Astrocyte (in vitro differentiated cells and primary cell): Measurements from ENCODE around the gene THOC2. TPM values are rescaled to one million over a fixed set of nuclear protein-coding genes. Genes with fewer than 3 reads are reported as not detected.
A peak's percentile ranks its signal among the peaks of the same experiment; 100 is the strongest.

Experiments
- DNase-seq: peaks from one replicate; pipeline ENCODE4 v3.0.0-alpha.2; 2010; ENCODE audit warnings: low read depth
- FAIRE-seq: peaks from 2 replicates; lab custom pipeline; 2011; peaks lifted over from hg19 to GRCh38; lab: Jason Lieb, UNC
- H2AFZ ChIP-seq: 2 replicates; pipeline ENCODE4 v1.6.0; 2012; ENCODE audit warnings: low read depth, low read length, inconsistent platforms
- H3K27ac ChIP-seq: 2 replicates; pipeline ENCODE4 v1.5.1; 2011; ENCODE audit warnings: low read depth, low read length, inconsistent platforms
- H3K27me3 ChIP-seq: 2 replicates; pipeline ENCODE4 v1.6.0; 2011; ENCODE audit warnings: low read length, inconsistent platforms; ENCODE audit not compliant: insufficient read depth
- H3K36me3 ChIP-seq: 2 replicates; pipeline ENCODE4 v1.5.1; 2011; ENCODE audit warnings: low read length, inconsistent platforms; ENCODE audit not compliant: insufficient read depth
- H3K4me1 ChIP-seq: 2 replicates; pipeline ENCODE4 v1.5.1; 2011; ENCODE audit warnings: low read length, inconsistent platforms; ENCODE audit not compliant: insufficient read depth
- H3K4me2 ChIP-seq: 2 replicates; pipeline ENCODE4 v1.6.0; 2012; ENCODE audit warnings: low read length, inconsistent platforms
- H3K4me3 ChIP-seq: 2 replicates; pipeline ENCODE4 v1.5.1; 2011; ENCODE audit warnings: low read depth, mild to moderate bottlenecking, low read length, inconsistent platforms; ENCODE audit not compliant: insufficient read depth
- H3K79me2 ChIP-seq: 2 replicates; pipeline ENCODE4 v1.6.0; 2012; ENCODE audit warnings: mild to moderate bottlenecking, low read length, inconsistent platforms; ENCODE audit not compliant: insufficient read depth
- H3K9ac ChIP-seq: 2 replicates; pipeline ENCODE4 v1.6.0; 2012; ENCODE audit warnings: mild to moderate bottlenecking, low read length, inconsistent platforms
- H3K9me3 ChIP-seq: 2 replicates; pipeline ENCODE4 v1.5.1; 2012; ENCODE audit warnings: low read depth, mild to moderate bottlenecking, low read length, inconsistent platforms; ENCODE audit not compliant: insufficient read depth
- H4K20me1 ChIP-seq: 2 replicates; pipeline ENCODE4 v1.6.0; 2012; ENCODE audit warnings: low read length, inconsistent platforms; ENCODE audit not compliant: insufficient read depth
- H3K27ac Mint-ChIP-seq: one replicate; pipeline ENCODE4 v1.8.0; 2021; ENCODE audit warnings: mild to moderate bottlenecking, mixed read lengths; ENCODE audit not compliant: unreplicated experiment
- H3K27me3 Mint-ChIP-seq: one replicate; pipeline ENCODE4 v1.8.0; 2021; ENCODE audit warnings: low read depth, mixed read lengths; ENCODE audit not compliant: unreplicated experiment
- H3K36me3 Mint-ChIP-seq: one replicate; pipeline ENCODE4 v1.8.0; 2021; ENCODE audit warnings: low read depth, mixed read lengths; ENCODE audit not compliant: unreplicated experiment
- H3K4me1 Mint-ChIP-seq: one replicate; pipeline ENCODE4 v1.8.0; 2021; ENCODE audit warnings: low read depth, mixed read lengths; ENCODE audit not compliant: unreplicated experiment
- H3K4me3 Mint-ChIP-seq: one replicate; pipeline ENCODE4 v1.8.0; 2021; ENCODE audit warnings: mild to moderate bottlenecking, moderate library complexity, mixed read lengths; ENCODE audit not compliant: unreplicated experiment
- H3K9me3 Mint-ChIP-seq: one replicate; pipeline ENCODE4 v1.8.0; 2021; ENCODE audit warnings: mild to moderate bottlenecking, mixed read lengths; ENCODE audit not compliant: unreplicated experiment
- CTCF ChIP-seq: IDR thresholded peaks from 2 replicates; pipeline ENCODE4 v1.5.1; 2011; ENCODE audit warnings: low read depth, mild to moderate bottlenecking, inconsistent platforms, low read length, moderate library complexity; ENCODE audit not compliant: insufficient read depth
- EZH2 ChIP-seq: IDR thresholded peaks from 2 replicates; pipeline ENCODE4 v1.6.1; 2012; ENCODE audit warnings: mild to moderate bottlenecking, low read length, inconsistent platforms; ENCODE audit not compliant: insufficient read depth
- total RNA-seq: library from RNA; stranded (reverse); gene quantifications from 2 replicates; pipeline ENCODE4 v1.2.1, GENCODE V29; 2021

Gene THOC2
- total RNA-seq, 1 donor from 2014 or later, result 64.8 TPM

- Mint-ChIP-seq H3K27ac (no peak overlapping the region), H3K27me3 (no peaks in the 10 kb centered on the region), H3K36me3 (peaks cover 7% of the 10 kb centered on the region), H3K9me3 (peaks cover 5% of the 10 kb centered on the region), H3K4me1 (no peaks in the 10 kb centered on the region), H3K4me3 (no peak overlapping the region)
- H3K36me3 ChIP-seq, result no peaks in the 10 kb centered on the region
- TF ChIP-seq EZH2 (no peak), CTCF (no peak)
- no peaks in the 10 kb centered on the region for H3K79me2 ChIP-seq
- no peaks in the 10 kb centered on the region for H3K27me3 ChIP-seq
- no peaks in the 10 kb centered on the region for H3K4me1 ChIP-seq
- FAIRE-seq (no peak), DNase-seq (no peak)
- no peak overlapping the region for H2AFZ ChIP-seq
- no peak overlapping the region for H3K27ac ChIP-seq
- no peak overlapping the region for H3K9ac ChIP-seq
- no peak overlapping the region for H3K4me3 ChIP-seq
- no peak overlapping the region for H3K4me2 ChIP-seq
- H3K9me3 ChIP-seq, result no peaks in the 10 kb centered on the region
- H4K20me1 ChIP-seq, result no peaks in the 10 kb centered on the region
Measured at GRCh38 chrX:123561439-123562215, 171.2 kb downstream of the THOC2 start.

- H3K9me3 Mint-ChIP-seq, result no peaks in the 10 kb centered on the region
Measured at GRCh38 chrX:123550829-123551228, 182.0 kb downstream of the THOC2 start.

More at GRCh38 chrX:123550829-123551228, 182.0 kb downstream of the THOC2 start:
- H3K9me3 ChIP-seq, result no peaks in the 10 kb centered on the region
- no peak overlapping the region for H3K27ac Mint-ChIP-seq
- no peak overlapping the region for H3K27ac ChIP-seq
- no peaks in the 10 kb centered on the region for H3K36me3 ChIP-seq
- no peaks in the 10 kb centered on the region for H3K27me3 Mint-ChIP-seq
- TF ChIP-seq CTCF (no peak), EZH2 (no peak)
- H3K4me3 Mint-ChIP-seq, result no peak overlapping the region
- H2AFZ ChIP-seq, result no peak overlapping the region
- H3K4me1 Mint-ChIP-seq, result no peaks in the 10 kb centered on the region
- no peaks in the 10 kb centered on the region for H4K20me1 ChIP-seq
- H3K9ac ChIP-seq, result no peak overlapping the region
- no peaks in the 10 kb centered on the region for H3K36me3 Mint-ChIP-seq
- no peak overlapping the region for H3K4me2 ChIP-seq
- H3K79me2 ChIP-seq, result no peaks in the 10 kb centered on the region
- H3K4me3 ChIP-seq, result no peak overlapping the region
- FAIRE-seq (peak; percentile 9), DNase-seq (no peak)
- H3K27me3 ChIP-seq, result no peaks in the 10 kb centered on the region
- no peaks in the 10 kb centered on the region for H3K4me1 ChIP-seq

Other genes with a start within 250 kb of the THOC2 start
- 51.7 and 53.1 TPM in 2 replicates for gene XIAP, start 127.0 kb upstream of the THOC2 start, total RNA-seq
- 51.2 and 51.5 TPM in 2 replicates for gene STAG2, start 228.7 kb upstream of the THOC2 start, total RNA-seq